GM19468 (cell line): Measurements from ENCODE around the gene ARPP21.

Source experiments
- ATAC-seq: cut with Tn5 transposase; IDR thresholded peaks from one replicate; pipeline ENCODE4 v1.9.1; 2021; ENCODE audit warnings: mild to moderate bottlenecking, moderate library complexity, moderate number of reproducible peaks; ENCODE audit not compliant: unreplicated experiment; ENCODE audit errors: extremely low read depth

The ARPP21 gene

GRCh38 chr3:35723480-35724097, 84.3 kb downstream of the ARPP21 start:
- no peak for ATAC-seq

GRCh38 chr3:35724106-35724505, 84.8 kb downstream of the ARPP21 start:
- no peak for ATAC-seq

- no peak for ATAC-seq
Observed at GRCh38 chr3:35727179-35727578, 87.9 kb downstream of the ARPP21 start.

- ATAC-seq = no peak
Observed at GRCh38 chr3:35733341-35733740, 94.0 kb downstream of the ARPP21 start.

GRCh38 chr3:35733864-35734263, 94.5 kb downstream of the ARPP21 start:
- ATAC-seq = no peak

- ATAC-seq = no peak
Observed at GRCh38 chr3:35737080-35737479, 97.8 kb downstream of the ARPP21 start.

- no peak for ATAC-seq
Observed at GRCh38 chr3:35737527-35737926, 98.2 kb downstream of the ARPP21 start.

- no peak for ATAC-seq
Observed at GRCh38 chr3:35737934-35738706, 98.8 kb downstream of the ARPP21 start.

GRCh38 chr3:35739181-35739809, 100.0 kb downstream of the ARPP21 start:
- no peak for ATAC-seq

GRCh38 chr3:35739964-35740527, 100.7 kb downstream of the ARPP21 start:
- no peak for ATAC-seq

- no peak for ATAC-seq
Observed at GRCh38 chr3:35743218-35743617, 103.9 kb downstream of the ARPP21 start.

- ATAC-seq = no peak
Observed at GRCh38 chr3:35744419-35744818, 105.1 kb downstream of the ARPP21 start.

- ATAC-seq = no peak
Observed at GRCh38 chr3:35745351-35745750, 106.0 kb downstream of the ARPP21 start.

- ATAC-seq = no peak
Observed at GRCh38 chr3:35745802-35746484, 106.6 kb downstream of the ARPP21 start.

GRCh38 chr3:35746492-35746891, 107.2 kb downstream of the ARPP21 start:
- no peak for ATAC-seq

GRCh38 chr3:35748144-35748543, 108.8 kb downstream of the ARPP21 start:
- no peak for ATAC-seq

- ATAC-seq = no peak
Observed at GRCh38 chr3:35751207-35751606, 111.9 kb downstream of the ARPP21 start.

GRCh38 chr3:35757991-35758757, 118.8 kb downstream of the ARPP21 start:
- ATAC-seq = no peak

- ATAC-seq = no peak
Observed at GRCh38 chr3:35760146-35760545, 120.8 kb downstream of the ARPP21 start.

GRCh38 chr3:35761311-35761710, 122.0 kb downstream of the ARPP21 start:
- no peak for ATAC-seq
